SU-DHL-6 (cell line): ENCODE measurements around the gene SPRED2.

ENCODE experiments used
- CTCF ChIP-seq: fragments of 200-600 bp; sonication (generic); IDR thresholded peaks from one replicate; pipeline ENCODE4 v1.5.1; 2017; ENCODE audit warnings: antibody characterized with exemption, mild to moderate bottlenecking, low read length, moderate library complexity; ENCODE audit not compliant: insufficient read depth, poor library complexity, severe bottlenecking
- EZH2phosphoT487 ChIP-seq: fragments of 200-600 bp; sonication (generic), shearing (Covaris generic); conservative IDR thresholded peaks from 2 replicates; pipeline ENCODE4 v1.6.1; 2018; ENCODE audit warnings: mild to moderate bottlenecking, antibody characterized with exemption, low read length, moderate library complexity, mixed read lengths

GRCh38 chr2:65396348-65397026 lies 35.9 kb downstream of the SPRED2 start:
- TF ChIP-seq CTCF (no peak), EZH2phosphoT487 (no peak)
